H1 (cell line): ENCODE measurements around the gene C14orf119.

Experiments used
- CTCF ChIP-seq, 3 experiments: IDR thresholded peaks; 1 replicate in 2 of 3; 2 replicates in 1 of 3; pipeline versions ENCODE4 v1.5.1 to v1.6.1; 2011; ENCODE audit warnings: low read length in 3 of 3, mild to moderate bottlenecking in 3 of 3, inconsistent platforms in 2 of 3, low read depth in 1 of 3, moderate library complexity in 1 of 3; ENCODE audit not compliant: insufficient read depth in 1 of 3; ENCODE audit errors: control extremely low read depth in 1 of 3
- POLR2A ChIP-seq, 2 experiments: IDR thresholded peaks; 1 replicate in 1 of 2; 2 replicates in 1 of 2; pipeline ENCODE4 v1.6.1; 2011; ENCODE audit warnings: low read depth in 2 of 2, low read length in 2 of 2, mild to moderate bottlenecking in 2 of 2; ENCODE audit errors: control extremely low read depth in 1 of 2
- RBBP5 ChIP-seq: IDR thresholded peaks from 2 replicates; pipeline ENCODE4 v1.7.1; 2012; ENCODE audit warnings: low read depth, mild to moderate bottlenecking, inconsistent platforms, low read length, moderate library complexity, borderline replicate concordance
- SIX5 ChIP-seq: IDR thresholded peaks from 2 replicates; pipeline ENCODE4 v1.6.1; 2011; ENCODE audit warnings: mild to moderate bottlenecking, low read depth, low read length
- SRF ChIP-seq: IDR thresholded peaks from 2 replicates; pipeline ENCODE4 v1.6.1; 2011; ENCODE audit warnings: mild to moderate bottlenecking, low read depth, low read length, moderate library complexity
- SUZ12 ChIP-seq: fragments of 200-600 bp; sonication (generic); IDR thresholded peaks from 2 replicates; pipeline ENCODE4 v1.6.1; 2012; ENCODE audit warnings: mild to moderate bottlenecking, inconsistent platforms, low read length, moderate library complexity, mixed read lengths
- TAF7 ChIP-seq: optimal IDR thresholded peaks from 2 replicates; pipeline ENCODE3; 2011; ENCODE audit warnings: low read depth, mild to moderate bottlenecking, inconsistent platforms, low read length, moderate library complexity, borderline replicate concordance

GRCh38 chr14:23095196-23096108 is at the start of gene C14orf119:
- TF ChIP-seq TAF7: peak; percentile 75
- TF ChIP-seq POLR2A (IDR thresholded peaks at IDR 0.05; ENCODE audit: control extremely low read depth in 1 of 2, low read depth in 2 of 2, low read length in 2 of 2): no peak; a peak in 1 of 3 replicates
- TF ChIP-seq SUZ12: no peak
- TF ChIP-seq SIX5: no peak
- no peak for TF ChIP-seq SRF
- TF ChIP-seq CTCF (IDR thresholded peaks at IDR 0.05; ENCODE audit: control extremely low read depth in 1 of 3, insufficient read depth in 1 of 3, low read depth in 1 of 3, low read length in 3 of 3): no peak
- TF ChIP-seq RBBP5: no peak
